Activated T-helper 2 cell treated with anti-CD3 and anti-CD28 coated beads, Interferon-gamma antibody, Interleukin-2, Interleukin-4, amounts not matched to agents 10 μg/mL and 5 μg/mL and 100 μg/mL, durations not matched to agents 14 hours and 24 hours and 36 hours (primary cell): ENCODE results near the gene CAPSL. TPM values are rescaled to one million over a fixed set of nuclear protein-coding genes. Genes with fewer than 3 reads are reported as not detected.

ENCODE experiments used
- DNase-seq: peaks from one replicate; pipeline ENCODE4 v3.0.0; 2021; ENCODE audit warnings: low spot score
- H3K27ac Mint-ChIP-seq: one replicate; pipeline ENCODE4 v1.8.0; 2021; ENCODE audit warnings: mixed read lengths
- H3K27me3 Mint-ChIP-seq: one replicate; pipeline ENCODE4 v1.8.0; 2021; ENCODE audit warnings: low read depth, mixed read lengths
- H3K36me3 Mint-ChIP-seq: one replicate; pipeline ENCODE4 v1.8.0; 2021; ENCODE audit warnings: low read depth, mixed read lengths
- H3K4me1 Mint-ChIP-seq: one replicate; pipeline ENCODE4 v1.8.0; 2021; ENCODE audit warnings: low read depth, mixed read lengths
- H3K4me3 Mint-ChIP-seq: one replicate; pipeline ENCODE4 v1.8.0; 2021; ENCODE audit warnings: low read depth, mild to moderate bottlenecking, moderate library complexity, mixed read lengths
- H3K9me3 Mint-ChIP-seq: one replicate; pipeline ENCODE4 v1.8.0; 2021; ENCODE audit warnings: mixed read lengths
- intact Hi-C: fragments of 100-400 bp; cut with micrococcal nuclease; formaldehyde crosslinking; loops from one replicate; pipeline ENCODE4 v1.15.1; 2023
- total RNA-seq: library from RNA; stranded (reverse); gene quantifications from 2 replicates; pipeline ENCODE4 v1.2.3, GENCODE V29; 2022

Gene CAPSL
- total RNA-seq, 1 donor from 2014 or later: 0.50 TPM

DNA sequence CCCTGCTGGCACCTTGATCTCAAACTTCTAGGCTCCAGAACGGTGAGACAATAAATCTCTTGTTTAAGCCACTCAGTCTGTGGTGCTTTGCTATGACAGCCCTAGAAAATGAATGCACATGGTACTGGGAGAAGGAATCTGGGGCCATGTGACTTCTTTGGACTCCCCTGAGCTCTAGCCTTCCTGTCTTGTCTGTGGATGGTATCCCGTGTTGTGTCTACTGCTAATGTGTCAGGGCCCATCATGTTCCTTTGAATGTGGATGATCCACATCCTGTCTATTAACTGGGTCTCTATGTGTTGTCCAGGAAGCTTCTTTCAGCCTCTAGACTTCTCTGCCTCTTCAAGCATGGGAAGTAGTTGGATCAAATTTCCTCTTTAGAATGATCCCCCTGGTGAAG, 56.7 kb downstream of the CAPSL start:
- H3K4me3 Mint-ChIP-seq: no peak overlapping the region
- peaks cover 64% of the 10 kb centered on the region for H3K36me3 Mint-ChIP-seq
- no peaks in the 10 kb centered on the region for H3K9me3 Mint-ChIP-seq
- no peak overlapping the region for H3K27ac Mint-ChIP-seq
- intact Hi-C loops: no loop called here
- H3K4me1 Mint-ChIP-seq: peaks cover 48% of the 10 kb centered on the region
- no peak for DNase-seq
- H3K27me3 Mint-ChIP-seq: no peaks in the 10 kb centered on the region

DNA sequence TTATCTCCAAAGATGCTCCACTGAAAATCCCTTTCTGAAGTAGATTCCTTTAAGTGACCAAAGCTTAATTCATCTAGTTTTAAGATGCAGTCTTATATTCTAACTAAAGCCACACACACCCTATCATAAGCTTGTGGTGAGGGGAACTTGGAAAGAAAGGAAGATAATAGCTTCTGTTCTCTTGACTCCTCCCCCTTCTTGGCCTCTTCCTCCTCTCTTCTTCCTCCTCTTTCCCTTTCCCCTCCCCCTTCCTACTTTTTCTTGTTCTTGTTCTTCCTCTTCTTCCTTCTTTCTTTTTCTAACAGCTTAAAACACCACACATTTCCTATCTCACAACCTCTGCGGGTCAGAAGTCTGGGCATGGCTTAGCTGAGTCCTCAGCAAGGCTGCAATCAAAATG, 58.3 kb downstream of the CAPSL start:
- Mint-ChIP-seq H3K27ac (peak overlapping the region; percentile 40), H3K4me3 (no peak overlapping the region)

DNA sequence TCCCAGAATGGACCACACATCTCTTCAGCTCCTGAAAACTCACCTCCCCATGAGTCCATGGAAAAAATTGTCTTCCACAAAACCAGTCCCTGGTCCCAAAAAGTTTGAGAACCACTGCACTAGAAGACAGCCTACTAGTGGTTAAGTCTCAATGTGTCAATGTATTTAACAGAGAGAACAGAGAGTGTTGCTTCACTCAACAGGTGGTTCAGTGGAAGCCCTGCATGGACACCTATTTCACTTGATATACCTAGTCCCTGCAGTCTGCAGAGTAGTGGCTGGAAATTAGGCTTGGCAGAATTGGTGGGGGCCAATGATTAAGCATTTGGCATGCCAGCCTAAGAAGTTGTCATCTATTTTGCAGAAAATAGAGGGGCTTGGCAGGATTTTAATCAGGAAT, 58.8 kb downstream of the CAPSL start:
- Mint-ChIP-seq H3K27me3 (no peaks in the 10 kb centered on the region), H3K4me3 (no peak overlapping the region), H3K9me3 (no peaks in the 10 kb centered on the region), H3K4me1 (peaks cover 60% of the 10 kb centered on the region), H3K36me3 (peaks cover 86% of the 10 kb centered on the region), H3K27ac (no peak overlapping the region)
- intact Hi-C loops: no loop called here
- DNase-seq: no peak

More for the DNA sequence above, 58.3 kb downstream of the CAPSL start:
- Mint-ChIP-seq H3K4me1 (peaks cover 59% of the 10 kb centered on the region), H3K36me3 (peaks cover 80% of the 10 kb centered on the region), H3K27me3 (no peaks in the 10 kb centered on the region), H3K9me3 (no peaks in the 10 kb centered on the region)
- DNase-seq: no peak
- intact Hi-C loops: no loop called here

DNA sequence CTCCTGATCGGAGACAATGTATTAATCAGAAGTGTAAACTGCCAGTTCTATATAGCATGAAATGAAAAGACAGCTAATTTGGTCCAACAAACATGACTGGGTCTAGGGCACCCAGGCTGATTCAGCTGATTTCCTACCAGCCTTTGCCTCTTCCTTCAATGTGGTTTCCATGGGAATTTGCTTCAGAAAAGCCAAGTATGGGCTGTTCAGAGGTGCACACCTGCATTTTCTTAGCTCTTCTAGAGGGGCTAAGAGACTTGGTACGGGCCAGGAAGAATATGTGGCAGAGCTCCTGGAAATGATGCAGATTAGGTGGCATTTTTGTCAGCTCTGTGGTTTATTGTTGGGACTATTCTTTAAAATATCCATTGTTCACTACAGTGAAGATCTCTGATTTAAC, 59.3 kb downstream of the CAPSL start:
- H3K36me3 Mint-ChIP-seq: peaks cover 91% of the 10 kb centered on the region
- intact Hi-C loops: no loop called here
- DNase-seq: no peak
- H3K4me3 Mint-ChIP-seq: no peak overlapping the region
- no peaks in the 10 kb centered on the region for H3K9me3 Mint-ChIP-seq
- peaks cover 60% of the 10 kb centered on the region for H3K4me1 Mint-ChIP-seq
- no peaks in the 10 kb centered on the region for H3K27me3 Mint-ChIP-seq
- H3K27ac Mint-ChIP-seq: peak overlapping the region; percentile 36

- no peaks in the 10 kb centered on the region for H3K27me3 Mint-ChIP-seq
- peaks cover 51% of the 10 kb centered on the region for H3K4me1 Mint-ChIP-seq
- intact Hi-C loops: no loop called here
Measured at GRCh38 chr5:35878079-35878478, 60.3 kb downstream of the CAPSL start.

DNA sequence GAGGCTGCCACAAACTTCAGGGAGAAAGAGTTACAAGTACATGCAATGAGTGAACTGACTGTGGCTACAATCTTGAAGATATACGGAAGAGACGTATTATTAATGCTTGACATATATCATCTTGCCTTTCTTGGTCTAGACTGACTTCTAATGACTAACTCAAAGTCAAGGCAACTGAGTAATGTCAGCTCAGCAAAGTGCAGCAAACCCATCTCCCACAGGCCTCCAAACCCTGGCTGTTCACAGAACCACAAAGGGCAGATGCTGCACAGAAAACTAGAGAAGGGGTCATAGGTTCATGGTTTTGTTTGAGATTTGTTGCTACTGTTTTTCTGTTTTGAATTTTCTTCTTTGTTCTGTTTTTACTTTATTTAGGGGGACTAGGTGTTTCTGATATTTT, 60.8 kb downstream of the CAPSL start:
- Mint-ChIP-seq H3K36me3 (peaks cover 92% of the 10 kb centered on the region), H3K27ac (peak overlapping the region; percentile 7), H3K4me1 (peaks cover 48% of the 10 kb centered on the region), H3K4me3 (no peak overlapping the region), H3K9me3 (no peaks in the 10 kb centered on the region), H3K27me3 (no peaks in the 10 kb centered on the region)
- intact Hi-C loops: no loop called here
- no peak for DNase-seq

More at GRCh38 chr5:35878079-35878478, 60.3 kb downstream of the CAPSL start:
- peaks cover 91% of the 10 kb centered on the region for H3K36me3 Mint-ChIP-seq
- peak overlapping the region; percentile 7 for H3K27ac Mint-ChIP-seq
- no peak for DNase-seq
- H3K4me3 Mint-ChIP-seq: no peak overlapping the region
- H3K9me3 Mint-ChIP-seq: no peaks in the 10 kb centered on the region

- Mint-ChIP-seq H3K9me3 (no peaks in the 10 kb centered on the region), H3K4me1 (peaks cover 45% of the 10 kb centered on the region), H3K27ac (no peak overlapping the region), H3K4me3 (no peak overlapping the region), H3K27me3 (no peaks in the 10 kb centered on the region), H3K36me3 (peaks cover 91% of the 10 kb centered on the region)
- no peak for DNase-seq
- intact Hi-C loops: no loop called here
Measured at GRCh38 chr5:35876922-35877321, 61.5 kb downstream of the CAPSL start.

DNA sequence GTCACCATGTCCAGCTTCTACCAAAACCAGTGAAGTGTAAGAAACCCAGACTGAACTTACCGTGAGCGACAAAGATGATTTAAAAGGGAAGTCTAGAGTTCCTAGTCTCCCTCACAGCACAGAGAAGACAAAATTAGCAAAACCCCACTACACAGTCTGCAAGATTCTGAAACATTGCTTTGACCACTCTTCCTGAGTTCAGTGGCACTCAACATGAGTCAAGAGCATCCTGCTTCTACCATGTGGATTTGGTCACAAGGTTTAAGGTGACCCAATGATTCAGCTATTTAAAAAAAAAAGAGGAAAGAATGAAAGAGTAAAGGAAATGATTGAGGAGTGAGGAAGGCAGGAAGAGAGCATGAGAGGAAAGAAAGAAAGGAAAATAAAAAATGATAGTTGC, 62.0 kb downstream of the CAPSL start:
- H3K27me3 Mint-ChIP-seq: no peaks in the 10 kb centered on the region
- H3K4me1 Mint-ChIP-seq: peaks cover 45% of the 10 kb centered on the region
- peaks cover 93% of the 10 kb centered on the region for H3K36me3 Mint-ChIP-seq
- no peak for DNase-seq
- peak overlapping the region; percentile 68 for H3K27ac Mint-ChIP-seq
- intact Hi-C loops: no loop called here
- no peak overlapping the region for H3K4me3 Mint-ChIP-seq
- H3K9me3 Mint-ChIP-seq: no peaks in the 10 kb centered on the region

GRCh38 chr5:35870605-35871004, 67.8 kb downstream of the CAPSL start:
- H3K4me1 Mint-ChIP-seq: peaks cover 16% of the 10 kb centered on the region
- H3K27me3 Mint-ChIP-seq: no peaks in the 10 kb centered on the region
- DNase-seq: no peak
- no peak overlapping the region for H3K27ac Mint-ChIP-seq
- H3K36me3 Mint-ChIP-seq: peaks cover 90% of the 10 kb centered on the region
- H3K4me3 Mint-ChIP-seq: no peak overlapping the region
- intact Hi-C loops: no loop called here
- H3K9me3 Mint-ChIP-seq: peaks cover 5% of the 10 kb centered on the region

DNA sequence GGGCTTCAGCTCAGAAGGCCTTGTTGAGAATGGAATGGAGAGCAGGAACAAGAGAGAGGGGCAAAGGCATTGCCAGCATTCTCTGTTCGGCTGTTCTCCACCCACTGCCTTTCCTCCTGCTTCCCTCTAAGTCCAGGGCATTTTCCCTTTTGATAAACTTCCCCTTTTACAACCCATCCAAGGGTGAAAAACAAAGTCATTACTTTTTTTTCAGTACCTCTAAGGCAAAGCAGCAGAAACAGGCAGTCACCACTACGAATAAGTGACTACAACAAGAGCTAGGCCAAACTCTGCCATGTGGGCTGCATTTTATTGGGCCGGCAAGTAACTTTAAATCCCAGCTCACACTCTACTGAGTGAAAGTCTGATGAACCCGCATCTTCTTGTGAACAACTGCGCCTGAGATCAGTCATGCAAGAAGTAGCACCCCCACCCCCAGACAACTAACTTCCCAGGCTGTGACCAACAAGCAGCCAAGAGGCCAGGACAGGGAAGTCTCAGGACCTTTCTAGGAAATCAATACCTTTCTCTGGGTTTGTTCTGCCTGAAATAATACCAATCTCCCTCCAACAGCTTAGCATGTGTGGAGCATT, 68.6 kb downstream of the CAPSL start:
- H3K4me3 Mint-ChIP-seq: no peak overlapping the region
- DNase-seq: no peak
- intact Hi-C loops: no loop called here
- H3K27ac Mint-ChIP-seq: no peak overlapping the region
- H3K4me1 Mint-ChIP-seq: peaks cover 15% of the 10 kb centered on the region
- H3K9me3 Mint-ChIP-seq: peaks cover 12% of the 10 kb centered on the region
- peaks cover 90% of the 10 kb centered on the region for H3K36me3 Mint-ChIP-seq
- no peaks in the 10 kb centered on the region for H3K27me3 Mint-ChIP-seq

- Mint-ChIP-seq H3K27me3 (no peaks in the 10 kb centered on the region), H3K4me1 (peaks cover 19% of the 10 kb centered on the region), H3K4me3 (no peak overlapping the region), H3K9me3 (peaks cover 23% of the 10 kb centered on the region), H3K36me3 (peaks cover 90% of the 10 kb centered on the region), H3K27ac (no peak overlapping the region)
- intact Hi-C loops: no loop called here
- DNase-seq: no peak
Measured at GRCh38 chr5:35867998-35868397, 70.4 kb downstream of the CAPSL start.

DNA sequence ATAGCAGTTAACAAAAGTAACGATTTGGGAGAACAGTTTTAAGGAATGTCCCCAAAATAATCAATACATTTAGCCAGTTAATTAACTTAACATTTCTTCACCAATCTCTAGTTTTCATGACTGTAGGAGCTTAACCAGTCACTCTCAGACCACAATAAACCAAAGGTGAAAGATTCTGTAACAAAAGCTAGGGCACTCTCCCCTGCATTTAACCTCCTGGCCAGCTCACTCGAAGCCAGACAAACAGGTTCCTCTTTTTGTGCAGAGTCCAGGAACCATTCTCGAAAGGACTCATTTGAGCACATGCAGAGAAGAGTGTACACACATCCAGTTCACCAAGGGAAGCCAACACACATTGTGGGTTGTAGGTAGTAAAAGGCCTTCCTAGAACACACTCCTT, 75.3 kb downstream of the CAPSL start:
- no peak for DNase-seq

DNA sequence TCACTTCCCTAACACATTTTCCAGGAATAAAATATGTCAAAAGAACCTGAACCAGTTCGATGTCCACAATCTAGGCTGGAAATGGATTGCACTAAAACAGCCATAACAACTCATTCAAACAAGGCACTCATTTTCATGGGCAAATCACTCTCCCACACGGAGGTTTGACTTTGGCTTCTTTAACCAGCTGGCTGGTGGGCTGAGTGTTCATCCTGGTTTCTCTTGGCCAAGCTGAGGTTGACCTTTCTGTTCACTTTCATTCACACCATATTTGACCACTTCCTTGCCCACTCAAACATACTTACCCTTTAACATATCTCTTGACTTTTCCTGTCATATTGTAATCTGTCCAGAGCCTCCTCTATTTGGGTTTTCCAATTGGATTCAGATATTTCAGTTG, 76.3 kb downstream of the CAPSL start:
- intact Hi-C loops: no loop called here
- DNase-seq: no peak
- peaks cover 86% of the 10 kb centered on the region for H3K36me3 Mint-ChIP-seq

More for the DNA sequence above, 75.3 kb downstream of the CAPSL start:
- intact Hi-C loops: no loop called here
- Mint-ChIP-seq H3K27ac (peak overlapping the region; percentile 77), H3K4me1 (peaks cover 60% of the 10 kb centered on the region), H3K9me3 (peaks cover 22% of the 10 kb centered on the region), H3K36me3 (peaks cover 90% of the 10 kb centered on the region), H3K27me3 (no peaks in the 10 kb centered on the region), H3K4me3 (peak overlapping the region; percentile 51)

DNA sequence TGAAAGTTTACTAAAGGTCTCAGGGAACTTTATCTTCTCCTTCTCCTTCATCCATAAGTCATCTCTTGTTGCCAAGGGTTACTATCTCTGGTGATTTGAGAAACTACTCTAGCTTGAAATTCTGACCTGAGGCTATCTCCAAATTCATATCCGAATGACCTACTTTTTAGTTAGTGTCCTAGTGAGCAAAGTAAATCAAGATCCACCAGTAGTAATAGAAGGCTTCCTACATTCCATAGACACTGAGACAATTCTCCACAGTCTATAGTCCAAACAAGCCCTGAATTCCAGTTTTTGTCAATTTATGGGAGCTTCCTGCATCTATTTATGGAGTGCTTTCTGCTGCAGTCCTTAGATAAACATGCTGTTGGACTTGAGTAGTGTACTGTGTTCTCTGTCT, 76.7 kb downstream of the CAPSL start:
- Mint-ChIP-seq H3K9me3 (peaks cover 22% of the 10 kb centered on the region), H3K36me3 (peaks cover 84% of the 10 kb centered on the region), H3K4me3 (peak overlapping the region; percentile 84), H3K27me3 (no peaks in the 10 kb centered on the region), H3K27ac (peak overlapping the region; percentile 78), H3K4me1 (peaks cover 68% of the 10 kb centered on the region)
- no peak for DNase-seq
- intact Hi-C loops: no loop called here

More for the DNA sequence above, 76.3 kb downstream of the CAPSL start:
- peaks cover 22% of the 10 kb centered on the region for H3K9me3 Mint-ChIP-seq
- H3K4me1 Mint-ChIP-seq: peaks cover 64% of the 10 kb centered on the region
- H3K27me3 Mint-ChIP-seq: no peaks in the 10 kb centered on the region
- peak overlapping the region; percentile 78 for H3K27ac Mint-ChIP-seq
- H3K4me3 Mint-ChIP-seq: peak overlapping the region; percentile 84
